Forelimb muscle (tissue), 1 donor: Measurements from ENCODE around the gene CATSPERD. TPM values are rescaled to one million over a fixed set of nuclear protein-coding genes. Genes with fewer than 3 reads are reported as not detected.

Experiments
- DNase-seq: peaks from one replicate; pipeline ENCODE4 v3.0.0-alpha.2; 2013; ENCODE audit warnings: low read depth
- polyA plus RNA-seq: library from polyadenylated mRNA; unstranded; fragments of 120-200 nt; gene quantifications from one replicate; pipeline ENCODE4 v1.2.1, GENCODE V29; 2013; ENCODE audit not compliant: insufficient read length

Gene CATSPERD
- polyA plus RNA-seq, 1 donor: not detected

- peak; percentile 50 for DNase-seq
Observed at GRCh38 chr19:5803752-5804515, 83.5 kb downstream of the CATSPERD start.

GRCh38 chr19:5804516-5805461 is 84.4 kb downstream of the CATSPERD start, which contains the start of gene NRTN:
Gene NRTN, plus strand, starts transcription at chr19:5805067. Its CDS starts 19,099 bp downstream, at chr19:5824166.
- DNase-seq: no peak

- DNase-seq: no peak
Observed at GRCh38 chr19:5805462-5806132, 85.2 kb downstream of the CATSPERD start.

GRCh38 chr19:5806133-5806489 is 85.7 kb downstream of the CATSPERD start:
- no peak for DNase-seq

GRCh38 chr19:5806905-5807304 is 86.5 kb downstream of the CATSPERD start:
- no peak for DNase-seq

GRCh38 chr19:5808120-5808816 is 87.8 kb downstream of the CATSPERD start:
- DNase-seq: no peak

GRCh38 chr19:5809053-5809452 is 88.6 kb downstream of the CATSPERD start:
- no peak for DNase-seq

GRCh38 chr19:5809469-5809868 is 89.0 kb downstream of the CATSPERD start:
- DNase-seq: no peak

GRCh38 chr19:5811117-5811516 is 90.7 kb downstream of the CATSPERD start:
- DNase-seq: no peak

- no peak for DNase-seq
Observed at GRCh38 chr19:5814123-5814851, 93.8 kb downstream of the CATSPERD start.

- no peak for DNase-seq
Observed at GRCh38 chr19:5814852-5815246, 94.4 kb downstream of the CATSPERD start.

GRCh38 chr19:5817218-5817617 is 96.8 kb downstream of the CATSPERD start:
- DNase-seq: no peak

GRCh38 chr19:5818594-5818993 is 98.2 kb downstream of the CATSPERD start:
- DNase-seq: no peak

- no peak for DNase-seq
Observed at GRCh38 chr19:5820785-5821184, 100.3 kb downstream of the CATSPERD start.

- no peak for DNase-seq
Observed at GRCh38 chr19:5821521-5822180, 101.2 kb downstream of the CATSPERD start.

- no peak for DNase-seq
Observed at GRCh38 chr19:5822181-5822844, 101.9 kb downstream of the CATSPERD start.

- DNase-seq: no peak
Observed at GRCh38 chr19:5823579-5824281, 103.3 kb downstream of the CATSPERD start.

GRCh38 chr19:5824751-5825150 is 104.3 kb downstream of the CATSPERD start:
- no peak for DNase-seq

- DNase-seq: no peak
Observed at GRCh38 chr19:5825178-5825577, 104.7 kb downstream of the CATSPERD start.
